Thoracic aorta (tissue), 2 donors: ENCODE measurements around the gene CXCL17. TPM values are rescaled to one million over a fixed set of nuclear protein-coding genes. Genes with fewer than 3 reads are reported as not detected.
A peak's percentile ranks its signal among the peaks of the same experiment; 100 is the strongest.
"Not testable (repeated sequence)": the region's sequence is repeated elsewhere in the genome, so short reads cannot be mapped to it uniquely, and the experiment has no call there.

Source experiments
- ATAC-seq: fragments of 150-250 bp; one replicate; pipeline ENCODE4 v1.8.0; 2017; ENCODE audit warnings: low read depth; ENCODE audit not compliant: insufficient number of reproducible peaks, low FRiP score
- DNase-seq: peaks from one replicate; pipeline ENCODE4 v3.0.0-alpha.2; 2020; ENCODE audit warnings: low spot score
- H3K27ac ChIP-seq, 2 donors: fragments of 200-600 bp; sonication (generic); 1 replicate in 1 of 2; 2 replicates in 1 of 2; pipeline ENCODE4 v1.5.1; 2016; ENCODE audit warnings: mild to moderate bottlenecking in 2 of 2, moderate library complexity in 2 of 2
- H3K27me3 ChIP-seq: fragments of 200-600 bp; sonication (generic); replicated peaks from 2 replicates; pipeline ENCODE4 v1.6.0; 2016; ENCODE audit warnings: mild to moderate bottlenecking; ENCODE audit not compliant: insufficient read depth
- H3K36me3 ChIP-seq: fragments of 200-600 bp; sonication (generic); one replicate; pipeline ENCODE4 v1.5.1; 2016
- H3K4me1 ChIP-seq, 2 donors: fragments of 200-600 bp; sonication (generic); 1 replicate in 1 of 2; 2 replicates in 1 of 2; pipeline versions ENCODE4 v1.5.1 to v1.6.0; 2016; ENCODE audit warnings: low read depth in 2 of 2, mild to moderate bottlenecking in 1 of 2; ENCODE audit not compliant: control insufficient read depth in 1 of 2
- H3K4me3 ChIP-seq: fragments of 200-600 bp; sonication (generic); 2 replicates; pipeline ENCODE4 v1.5.1; 2016; ENCODE audit warnings: mild to moderate bottlenecking
- H3K9me3 ChIP-seq: fragments of 200-600 bp; sonication (generic); 2 replicates; pipeline ENCODE4 v1.5.1; 2016
- CTCF ChIP-seq: fragments of 200-600 bp; sonication (generic); IDR thresholded peaks from one replicate; pipeline ENCODE4 v1.5.1; 2019; ENCODE audit warnings: antibody characterized with exemption
- total RNA-seq, 2 donors: library from RNA; depleted of rRNA; stranded (reverse); fragments of >200 nt; gene quantifications; one replicate each; pipeline versions ENCODE4 v1.1.0 to v1.2.3, GENCODE V29; 2016

CXCL17 gene
- total RNA-seq, 2 donors from 2014 or later, result 1.6 TPM; not detected in 1

- TF ChIP-seq CTCF, result peak; percentile 79
- peak; percentile 51 for DNase-seq
- Histone ChIP-seq H3K36me3 (no peaks in the 10 kb centered on the region), H3K4me3 (no peak overlapping the region), H3K27me3 (no peaks in the 10 kb centered on the region), H3K9me3 (no peaks in the 10 kb centered on the region), H3K4me1 (no peaks in the 10 kb centered on the region), H3K27ac (no peak overlapping the region)
- no peak for ATAC-seq
These were observed 7.7 kb upstream of the CXCL17 start for GRCh38 chr19:42450314-42450934.

GRCh38 chr19:42448306-42448705 lies 5.6 kb upstream of the CXCL17 start:
- not testable (repeated sequence) for H3K4me1 ChIP-seq, H3K27ac ChIP-seq, H3K9me3 ChIP-seq, H3K27me3 ChIP-seq, H3K4me3 ChIP-seq, DNase-seq, H3K36me3 ChIP-seq, ATAC-seq

GRCh38 chr19:42445948-42446347 lies 3.2 kb upstream of the CXCL17 start:
- DNase-seq, result no peak

GRCh38 chr19:42443944-42444398 lies 1.2 kb upstream of the CXCL17 start:
- H3K4me3 ChIP-seq, result no peak overlapping the region
- H3K36me3 ChIP-seq, result no peaks in the 10 kb centered on the region
- H3K4me1 ChIP-seq, result no peaks in the 10 kb centered on the region
- TF ChIP-seq CTCF, result no peak
- no peak for ATAC-seq
- no peak for DNase-seq
- H3K9me3 ChIP-seq, result no peaks in the 10 kb centered on the region
- no peak overlapping the region for H3K27ac ChIP-seq
- H3K27me3 ChIP-seq, result no peaks in the 10 kb centered on the region

More at GRCh38 chr19:42445948-42446347, 3.2 kb upstream of the CXCL17 start:
- no peaks in the 10 kb centered on the region for H3K4me1 ChIP-seq
- H3K36me3 ChIP-seq, result no peaks in the 10 kb centered on the region
- no peak for ATAC-seq
- no peak overlapping the region for H3K27ac ChIP-seq
- TF ChIP-seq CTCF, result no peak
- H3K9me3 ChIP-seq, result no peaks in the 10 kb centered on the region
- H3K27me3 ChIP-seq, result no peaks in the 10 kb centered on the region
- no peak overlapping the region for H3K4me3 ChIP-seq

GRCh38 chr19:42441049-42441445 lies 1.7 kb downstream of the CXCL17 start:
- Histone ChIP-seq H3K4me1 (no peaks in the 10 kb centered on the region), H3K36me3 (no peaks in the 10 kb centered on the region), H3K4me3 (no peak overlapping the region), H3K27me3 (no peaks in the 10 kb centered on the region), H3K27ac (no peak overlapping the region), H3K9me3 (no peaks in the 10 kb centered on the region)
- TF ChIP-seq CTCF, result no peak
- ATAC-seq (no peak), DNase-seq (no peak)
